Esophagus muscularis mucosa (tissue), 4 donors: Measurements from ENCODE around the gene ITPR1. TPM values are rescaled to one million over a fixed set of nuclear protein-coding genes. Genes with fewer than 3 reads are reported as not detected.
"Not testable (repeated sequence)": the region's sequence is repeated elsewhere in the genome, so short reads cannot be mapped to it uniquely, and the experiment has no call there.

Source experiments
- DNase-seq: peaks from one replicate; pipeline ENCODE4 v3.0.0-alpha.2; 2017; ENCODE audit errors: extremely low spot score
- H3K27ac ChIP-seq, 4 donors: fragments of 200-600 bp; sonication (generic); replicated peaks in 1 of 4; 1 replicate in 3 of 4; 2 replicates in 1 of 4; pipeline ENCODE4 v1.5.1; 2016 to 2019; ENCODE audit warnings: mild to moderate bottlenecking in 1 of 4
- H3K27me3 ChIP-seq, 4 donors: fragments of 200-600 bp; sonication (generic); one replicate each; pipeline versions ENCODE4 v1.5.1 to v1.6.0; 2016 to 2019
- H3K36me3 ChIP-seq, 4 donors: fragments of 200-600 bp; sonication (generic); one replicate each; pipeline ENCODE4 v1.5.1; 2016 to 2019
- H3K4me1 ChIP-seq, 4 donors: fragments of 200-600 bp; sonication (generic); one replicate each; pipeline ENCODE4 v1.5.1; 2016 to 2019
- H3K4me3 ChIP-seq, 4 donors: fragments of 200-600 bp; sonication (generic); 1 replicate in 2 of 4; 2 replicates in 2 of 4; pipeline ENCODE4 v1.5.1; 2016 to 2019; ENCODE audit warnings: mild to moderate bottlenecking in 4 of 4, moderate library complexity in 1 of 4
- H3K9me3 ChIP-seq, 4 donors: fragments of 200-600 bp; sonication (generic); 1 replicate in 3 of 4; 2 replicates in 1 of 4; pipeline ENCODE4 v1.5.1; 2016 to 2019
- CTCF ChIP-seq, 3 experiments: fragments of 200-600 bp in 2 of 3; fragments of 450-650 bp in 1 of 3; sonication (generic) in 2 of 3; IDR thresholded peaks; one replicate each; pipeline ENCODE4 v1.5.1; 2017 to 2019; ENCODE audit warnings: antibody characterized with exemption in 3 of 3, mild to moderate bottlenecking in 2 of 3, moderate library complexity in 1 of 3
- EP300 ChIP-seq: sonication (generic); formaldehyde crosslinking; IDR thresholded peaks from one replicate; pipeline ENCODE4 v1.6.1; 2017; ENCODE audit warnings: antibody characterized with exemption
- POLR2A ChIP-seq: fragments of 450-650 bp; IDR thresholded peaks from one replicate; pipeline ENCODE4 v1.6.1; 2017; ENCODE audit warnings: antibody characterized with exemption, moderate library complexity, mild to moderate bottlenecking, low read depth
- POLR2AphosphoS5 ChIP-seq, 2 donors: sonication (generic); formaldehyde crosslinking; IDR thresholded peaks; one replicate each; pipeline ENCODE4 v1.6.1; 2017; ENCODE audit warnings: antibody characterized with exemption in 2 of 2
- WGBS: methylation state at CpG from one replicate; pipeline ENCODE4 v1.1.5; 2018; 5-methylcytosine and 5-hydroxymethylcytosine counted together
- intact Hi-C: fragments of 100-400 bp; cut with DNase I; formaldehyde crosslinking; loops from one replicate; pipeline ENCODE4 v1.15.1; 2023
- total RNA-seq, 4 donors: library from RNA; depleted of rRNA; stranded (reverse); fragments of >200 nt; gene quantifications; one replicate each; pipeline versions ENCODE4 v1.1.0 to v1.2.1, GENCODE V29; 2016

Gene ITPR1
- total RNA-seq, 4 donors from 2014 or later: 204 to 271 (median 222) TPM

- intact Hi-C loops: no loop called here
- WGBS: 30% methylated on average over 4 of the region's 4 CpGs
- peak overlapping the region; percentile 34 to 65 (median 54) for H3K27ac ChIP-seq
Measured at GRCh38 chr3:4588466-4588865, 95.3 kb downstream of the ITPR1 start.

GRCh38 chr3:4589475-4590097, 96.4 kb downstream of the ITPR1 start:
- intact Hi-C loops: no loop called here
- TF ChIP-seq CTCF (IDR thresholded peaks at IDR 0.05) (no peak), EP300 (no peak), POLR2A (no peak), POLR2AphosphoS5 (IDR thresholded peaks at IDR 0.05) (no peak)
- H3K36me3 ChIP-seq: no peaks in the 10 kb centered on the region
- H3K9me3 ChIP-seq: no peaks in the 10 kb centered on the region
- 66% methylated on average over 4 of the region's 4 CpGs for WGBS
- H3K4me3 ChIP-seq: no peak overlapping the region
- peaks cover 34 to 66% (median 47%) of the 10 kb centered on the region in 4 donors for H3K4me1 ChIP-seq
- H3K27me3 ChIP-seq: no peaks in the 10 kb centered on the region
- H3K27ac ChIP-seq: peak overlapping the region in 3 of 4 donors; percentile 34 to 65 (median 58)
- no peak for DNase-seq

More at GRCh38 chr3:4588466-4588865, 95.3 kb downstream of the ITPR1 start:
- DNase-seq: no peak
- Histone ChIP-seq H3K4me1 (peaks cover 41 to 78% (median 56%) of the 10 kb centered on the region in 4 donors), H3K9me3 (no peaks in the 10 kb centered on the region), H3K4me3 (no peak overlapping the region), H3K36me3 (no peaks in the 10 kb centered on the region), H3K27me3 (no peaks in the 10 kb centered on the region)
- TF ChIP-seq POLR2A (no peak), CTCF (IDR thresholded peaks at IDR 0.05) (no peak), EP300 (no peak), POLR2AphosphoS5 (IDR thresholded peaks at IDR 0.05) (no peak)

- H3K36me3 ChIP-seq, H3K27ac ChIP-seq: not testable (repeated sequence)
Measured at GRCh38 chr3:4590849-4591248, 97.7 kb downstream of the ITPR1 start.

GRCh38 chr3:4591669-4592068, 98.5 kb downstream of the ITPR1 start:
- TF ChIP-seq POLR2AphosphoS5 (IDR thresholded peaks at IDR 0.05): no peak
- no peak for TF ChIP-seq POLR2A
- TF ChIP-seq CTCF (IDR thresholded peaks at IDR 0.05): no peak
- no peak for TF ChIP-seq EP300
- intact Hi-C loops: no loop called here
- peaks cover 27 to 66% (median 49%) of the 10 kb centered on the region in 4 donors for H3K4me1 ChIP-seq

More at GRCh38 chr3:4590849-4591248, 97.7 kb downstream of the ITPR1 start:
- H3K27me3 ChIP-seq, intact Hi-C loops, H3K9me3 ChIP-seq, DNase-seq, H3K4me3 ChIP-seq: not testable (repeated sequence)
- WGBS: 96% methylated on average over 2 of the region's 2 CpGs
- peaks cover 27 to 64% (median 47%) of the 10 kb centered on the region in 4 donors for H3K4me1 ChIP-seq

GRCh38 chr3:4593014-4593413, 99.9 kb downstream of the ITPR1 start:
- H3K9me3 ChIP-seq: no peaks in the 10 kb centered on the region
- intact Hi-C loops: no loop called here
- H3K36me3 ChIP-seq: no peaks in the 10 kb centered on the region
- H3K4me1 ChIP-seq: peaks cover 27 to 66% (median 49%) of the 10 kb centered on the region in 4 donors
- DNase-seq: no peak
- TF ChIP-seq CTCF (IDR thresholded peaks at IDR 0.05): no peak
- TF ChIP-seq EP300: no peak
- no peak for TF ChIP-seq POLR2AphosphoS5 (IDR thresholded peaks at IDR 0.05)
- 95% methylated on average over 5 of the region's 5 CpGs for WGBS
- H3K27me3 ChIP-seq: no peaks in the 10 kb centered on the region
- H3K27ac ChIP-seq: no peak overlapping the region
- no peak overlapping the region for H3K4me3 ChIP-seq

More at GRCh38 chr3:4591669-4592068, 98.5 kb downstream of the ITPR1 start:
- Histone ChIP-seq H3K27me3 (no peaks in the 10 kb centered on the region), H3K9me3 (no peaks in the 10 kb centered on the region), H3K4me3 (no peak overlapping the region), H3K36me3 (no peaks in the 10 kb centered on the region), H3K27ac (no peak overlapping the region)
- no peak for DNase-seq
- WGBS: 57% methylated on average over 3 of the region's 3 CpGs
